Measurements from ENCODE around the gene TTC23.

The TTC23 gene

GRCh38 chr15:99137877-99138276, 111.5 kb downstream of the TTC23 start:
- no peak for DNase-seq (ENCODE audit: low spot score)

- no peak for DNase-seq (ENCODE audit: low spot score)
These were observed 112.3 kb downstream of the TTC23 start for GRCh38 chr15:99137111-99137546.

DNA sequence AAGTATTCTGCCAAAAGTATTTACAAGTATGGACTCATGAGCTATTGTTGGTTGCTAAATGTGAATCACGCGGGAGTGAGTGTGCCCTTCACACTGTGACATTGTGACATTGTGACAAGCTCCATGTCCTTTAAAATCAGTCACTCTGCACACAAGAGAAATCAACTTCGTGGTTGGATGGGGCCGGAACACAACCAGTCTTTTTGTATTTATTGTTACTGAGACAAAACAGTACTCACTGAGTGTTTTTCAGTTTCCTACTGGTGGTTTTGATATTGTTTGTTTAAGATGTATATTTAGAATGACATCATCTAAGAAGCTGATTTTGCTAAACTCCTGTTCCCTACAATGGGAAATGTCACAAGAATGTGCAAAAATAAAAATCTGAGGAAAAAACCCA, 114.2 kb downstream of the TTC23 start:
- peak; percentile 71 for DNase-seq (ENCODE audit: low spot score)

DNA sequence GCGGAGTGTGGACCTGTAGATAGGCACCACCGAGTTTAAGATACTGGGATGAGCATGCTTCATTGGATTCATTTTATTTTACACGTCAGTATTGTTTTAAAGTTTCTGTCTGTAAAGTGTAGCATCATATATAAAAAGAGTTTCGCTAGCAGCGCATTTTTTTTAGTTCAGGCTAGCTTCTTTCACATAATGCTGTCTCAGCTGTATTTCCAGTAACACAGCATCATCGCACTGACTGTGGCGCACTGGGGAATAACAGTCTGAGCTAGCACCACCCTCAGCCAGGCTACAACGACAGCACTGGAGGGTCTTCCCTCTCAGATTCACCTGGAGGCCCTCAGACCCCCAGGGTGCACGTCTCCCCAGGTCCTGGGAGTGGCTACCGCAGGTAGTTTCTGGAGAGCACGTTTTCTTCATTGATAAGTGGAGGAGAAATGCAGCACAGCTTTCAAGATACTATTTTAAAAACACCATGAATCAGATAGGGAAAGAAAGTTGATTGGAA, 115.0 kb downstream of the TTC23 start:
- no peak for DNase-seq (ENCODE audit: low spot score)

DNA sequence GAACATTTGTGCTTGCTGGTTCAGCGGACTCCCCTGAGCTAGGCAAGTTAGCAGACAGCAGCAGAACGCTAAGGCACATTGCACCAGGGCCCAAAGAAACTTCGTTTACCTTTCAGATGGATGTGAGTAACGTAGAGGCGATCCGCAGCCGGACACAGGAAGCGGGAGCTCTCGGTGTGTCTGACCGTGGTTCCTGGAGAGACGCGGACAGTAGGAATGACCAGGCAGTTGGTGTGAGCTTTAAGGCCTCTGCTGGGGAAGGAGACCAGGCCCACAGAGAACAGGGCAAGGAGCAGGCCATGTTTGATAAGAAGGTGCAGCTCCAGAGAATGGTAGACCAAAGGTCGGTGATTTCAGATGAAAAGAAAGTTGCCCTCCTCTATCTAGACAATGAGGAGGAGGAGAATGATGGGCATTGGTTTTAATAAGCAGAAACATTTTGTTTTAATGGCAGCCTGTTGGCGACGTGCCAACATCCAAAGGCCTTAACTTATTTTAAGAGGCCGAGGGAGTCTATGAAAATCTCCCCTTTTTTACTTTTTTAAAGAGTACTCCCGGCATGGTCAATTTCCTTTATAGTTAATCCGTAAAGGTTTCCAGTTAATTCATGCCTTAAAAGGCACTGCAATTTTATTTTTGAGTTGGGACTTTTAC, 116.6 kb downstream of the TTC23 start:
- DNase-seq (ENCODE audit: low spot score): no peak

GRCh38 chr15:99132122-99132521, 117.3 kb downstream of the TTC23 start:
- no peak for DNase-seq (ENCODE audit: low spot score)

- no peak for DNase-seq (ENCODE audit: low spot score)
These were observed 117.8 kb downstream of the TTC23 start for GRCh38 chr15:99131441-99132023.

DNA sequence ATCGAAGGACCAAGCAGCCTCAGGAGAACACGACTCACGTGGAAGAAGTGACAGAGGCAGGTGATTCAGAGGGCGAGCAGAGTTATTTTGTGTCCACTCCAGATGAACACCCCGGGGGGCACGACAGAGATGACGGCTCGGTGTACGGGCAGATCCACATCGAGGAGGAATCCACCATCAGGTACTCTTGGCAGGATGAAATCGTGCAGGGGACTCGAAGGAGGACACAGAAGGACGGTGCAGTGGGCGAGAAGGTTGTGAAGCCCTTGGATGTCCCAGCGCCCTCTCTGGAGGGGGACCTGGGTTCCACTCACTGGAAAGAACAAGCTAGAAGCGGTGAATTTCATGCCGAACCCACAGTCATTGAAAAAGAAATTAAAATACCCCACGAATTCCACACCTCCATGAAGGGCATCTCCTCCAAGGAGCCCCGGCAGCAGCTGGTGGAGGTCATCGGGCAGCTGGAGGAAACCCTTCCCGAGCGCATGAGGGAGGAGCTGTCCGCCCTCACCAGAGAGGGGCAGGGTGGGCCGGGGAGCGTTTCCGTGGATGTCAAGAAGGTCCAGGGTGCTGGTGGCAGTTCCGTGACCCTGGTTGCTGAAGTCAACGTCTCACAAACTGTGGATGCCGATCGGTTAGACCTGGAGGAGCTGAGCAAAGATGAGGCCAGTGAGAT, 118.5 kb downstream of the TTC23 start:
- DNase-seq (ENCODE audit: low spot score): no peak

DNA sequence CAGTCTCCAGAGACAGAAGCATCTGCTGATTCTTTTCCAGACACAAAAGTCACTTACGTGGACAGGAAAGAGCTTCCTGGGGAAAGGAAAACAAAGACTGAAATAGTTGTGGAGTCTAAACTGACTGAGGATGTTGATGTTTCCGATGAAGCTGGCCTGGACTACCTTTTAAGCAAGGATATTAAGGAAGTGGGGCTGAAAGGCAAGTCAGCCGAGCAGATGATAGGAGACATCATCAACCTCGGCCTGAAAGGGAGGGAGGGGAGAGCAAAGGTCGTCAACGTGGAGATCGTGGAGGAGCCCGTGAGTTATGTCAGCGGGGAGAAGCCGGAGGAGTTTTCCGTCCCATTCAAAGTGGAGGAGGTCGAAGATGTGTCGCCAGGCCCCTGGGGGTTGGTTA, 119.1 kb downstream of the TTC23 start:
- DNase-seq (ENCODE audit: low spot score): no peak

DNA sequence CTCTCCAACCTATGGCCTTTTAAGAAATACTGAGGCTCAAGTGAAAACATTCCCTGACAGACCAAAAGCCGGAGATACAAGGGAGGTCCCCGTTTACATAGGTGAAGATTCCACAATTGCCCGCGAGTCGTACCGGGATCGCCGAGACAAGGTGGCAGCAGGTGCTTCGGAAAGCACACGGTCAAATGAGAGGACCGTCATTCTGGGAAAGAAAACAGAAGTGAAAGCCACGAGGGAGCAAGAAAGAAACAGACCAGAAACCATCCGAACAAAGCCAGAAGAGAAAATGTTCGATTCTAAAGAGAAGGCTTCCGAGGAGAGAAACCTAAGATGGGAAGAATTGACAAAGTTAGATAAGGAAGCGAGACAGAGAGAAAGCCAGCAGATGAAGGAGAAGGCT, 119.7 kb downstream of the TTC23 start:
- no peak for DNase-seq (ENCODE audit: low spot score)

DNA sequence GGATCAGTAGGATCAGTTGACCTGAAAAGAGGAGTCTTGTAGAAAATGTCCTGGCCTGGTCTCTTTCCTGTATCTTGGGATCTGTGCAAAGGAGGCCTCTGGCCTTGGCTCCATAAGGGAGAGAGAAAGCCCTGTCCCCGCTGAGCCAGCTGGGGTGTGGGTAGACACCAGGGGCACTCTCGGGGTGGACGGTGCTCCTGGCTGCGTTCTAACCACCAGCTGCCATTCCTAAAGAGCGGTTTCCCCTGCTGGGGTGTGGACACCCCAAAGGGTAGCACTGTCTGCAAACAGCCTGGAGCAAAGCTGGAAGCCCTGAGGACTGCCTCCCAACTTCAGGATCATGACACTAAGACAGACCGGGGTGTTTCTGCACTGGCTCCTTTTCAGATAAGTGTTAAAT, 121.0 kb downstream of the TTC23 start:
- no peak for DNase-seq (ENCODE audit: low spot score)

GRCh38 chr15:99127773-99128172, 121.6 kb downstream of the TTC23 start:
- no peak for DNase-seq (ENCODE audit: low spot score)

- no peak for DNase-seq (ENCODE audit: low spot score)
These were observed 122.5 kb downstream of the TTC23 start for GRCh38 chr15:99126930-99127329.

DNA sequence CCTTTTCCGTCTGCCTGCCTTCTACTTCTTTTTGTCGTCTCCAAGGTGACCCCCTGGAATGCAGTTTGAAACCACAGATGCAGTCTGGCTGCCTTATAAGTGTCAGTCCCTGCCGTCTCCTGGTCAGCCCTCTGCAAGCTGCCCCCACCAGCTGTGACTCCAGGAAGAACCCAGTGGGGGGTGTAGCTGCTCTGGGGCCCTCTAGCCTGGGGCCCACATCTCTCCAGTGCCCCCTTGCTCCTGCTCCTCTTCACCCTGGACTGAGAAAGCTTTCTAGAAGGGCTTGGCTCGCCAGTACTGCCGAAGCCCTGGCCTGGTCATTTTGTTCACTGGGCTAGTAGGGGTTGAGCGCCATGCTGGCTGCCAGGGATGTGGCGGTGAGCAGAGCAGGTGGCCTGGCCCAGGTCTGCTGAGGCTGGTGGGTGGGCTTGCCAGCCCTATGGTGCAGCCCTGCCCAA, 123.2 kb downstream of the TTC23 start:
- no peak for DNase-seq (ENCODE audit: low spot score)

- no peak for DNase-seq (ENCODE audit: low spot score)
These were observed 124.1 kb downstream of the TTC23 start for GRCh38 chr15:99125061-99125891.

GRCh38 chr15:99124641-99125040, 124.7 kb downstream of the TTC23 start:
- DNase-seq (ENCODE audit: low spot score): no peak

DNA sequence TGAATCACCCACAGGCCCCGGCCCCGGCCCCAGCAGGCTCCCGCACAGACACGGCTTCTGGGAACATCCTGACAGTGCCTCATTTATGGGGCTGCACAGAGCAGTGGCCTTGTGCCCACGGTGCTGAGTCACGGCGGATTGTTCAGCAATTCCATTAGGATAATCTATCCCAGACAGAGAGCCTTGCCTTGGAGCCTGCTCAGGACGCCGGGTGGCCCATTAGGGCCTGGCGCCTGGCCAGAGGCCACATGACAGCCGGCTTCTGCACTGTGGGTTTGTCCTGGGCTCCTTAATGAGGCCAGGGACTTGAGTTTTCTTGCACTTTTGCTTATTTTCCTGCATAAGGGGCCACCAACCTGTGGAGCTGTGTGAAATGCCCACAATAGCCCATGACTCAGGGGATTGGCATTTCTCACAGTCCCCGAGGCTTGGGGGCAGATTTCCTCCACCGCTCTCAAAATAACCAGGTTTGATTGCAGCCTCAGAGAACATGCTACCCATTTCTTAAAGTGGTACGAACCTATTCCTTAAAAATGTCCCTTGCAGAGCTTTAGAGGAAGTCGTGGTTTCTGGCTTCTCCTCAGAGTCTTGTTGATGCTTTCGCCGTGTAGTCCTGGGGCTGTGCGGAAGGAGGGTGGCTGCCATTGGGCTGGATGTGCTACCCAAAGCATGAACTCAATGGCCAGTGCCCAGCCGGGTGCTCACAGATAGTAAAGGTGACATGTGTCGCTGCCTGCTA, 125.5 kb downstream of the TTC23 start:
- peak; percentile 96 for DNase-seq (ENCODE audit: low spot score)

DNA sequence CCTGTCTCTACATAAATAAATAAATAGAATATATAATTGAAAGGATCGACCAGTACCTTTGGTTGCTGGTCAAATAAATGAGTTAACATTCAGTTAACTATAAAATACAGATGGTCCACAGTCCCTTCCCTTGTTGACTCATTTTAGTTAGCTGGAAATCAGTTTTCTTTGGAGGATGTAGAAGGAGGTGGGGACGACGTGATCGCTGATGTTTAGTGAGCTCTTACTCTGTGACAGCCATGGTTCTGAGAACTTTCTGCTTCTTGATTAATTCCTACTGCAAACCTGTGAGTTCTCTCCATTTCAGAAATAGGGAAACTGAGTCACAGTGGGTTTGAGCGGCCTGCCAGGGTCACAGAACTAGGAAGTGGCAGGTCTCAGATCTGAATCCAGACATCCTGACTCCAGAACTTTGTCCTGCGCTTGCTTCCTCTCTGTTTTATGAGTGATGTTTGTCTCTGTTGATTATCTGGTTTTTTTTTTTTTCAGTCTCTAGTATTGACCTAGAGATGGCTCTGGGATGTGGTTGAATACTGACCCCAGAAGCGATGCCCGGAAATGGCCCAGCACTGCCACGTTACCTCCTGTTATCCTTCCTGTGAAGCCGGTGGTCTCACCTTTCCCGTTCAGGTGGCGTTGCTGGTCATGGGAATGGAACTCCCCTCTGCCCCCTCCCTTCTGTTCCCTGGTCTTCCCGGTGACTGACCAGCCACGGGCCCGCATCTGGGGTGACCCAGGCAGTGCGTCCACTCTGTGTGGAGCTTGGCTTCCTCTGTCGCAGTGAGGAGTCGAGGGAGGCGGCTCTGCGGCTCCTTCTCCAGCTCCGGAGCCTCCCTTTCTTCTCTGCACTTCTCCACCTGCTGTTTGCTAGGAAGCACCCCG, 126.3 kb downstream of the TTC23 start:
- no peak for DNase-seq (ENCODE audit: low spot score)

- DNase-seq (ENCODE audit: low spot score): peak; percentile 64
These were observed 127.5 kb downstream of the TTC23 start for GRCh38 chr15:99121691-99122410.

DNA sequence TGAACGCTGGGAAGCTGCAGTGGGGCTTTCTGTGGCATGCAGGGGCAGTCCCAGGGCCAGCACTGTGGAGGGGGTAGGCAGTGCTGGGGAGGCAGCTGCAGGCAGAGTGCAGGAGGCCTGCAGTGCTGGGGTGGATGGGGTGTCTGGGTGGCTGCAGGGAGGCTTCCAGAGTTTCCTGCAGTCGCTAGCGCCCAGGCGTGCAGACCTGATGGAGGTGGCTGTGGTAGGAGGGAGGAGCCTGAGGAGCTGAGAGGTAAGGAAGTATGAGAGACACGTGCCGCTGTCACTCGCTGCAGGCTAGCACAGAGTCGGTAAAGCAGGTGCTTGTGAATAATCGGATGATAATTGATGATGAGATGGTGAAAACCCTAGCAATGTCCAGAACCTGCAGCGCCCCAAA, 128.2 kb downstream of the TTC23 start:
- DNase-seq (ENCODE audit: low spot score): no peak
